A673 (cell line): ENCODE data around the gene OSBPL6.

Experiments
- EZH2 ChIP-seq: fragments of 200-600 bp; sonication (generic); IDR thresholded peaks from 2 replicates; pipeline ENCODE4 v1.6.1; 2017; ENCODE audit warnings: borderline replicate concordance, low read depth, mild to moderate bottlenecking, mixed read lengths, antibody characterized with exemption, low read length; ENCODE audit not compliant: poor library complexity, severe bottlenecking
- TF ChIP-seq, protein P1 (sequence below): fragments of 300-800, 200-600 bp; sonication (generic); conservative IDR thresholded peaks from 2 replicates; pipeline ENCODE4 v1.5.1; 2017; ENCODE audit warnings: low read depth, mild to moderate bottlenecking, antibody characterized with exemption, low read length, moderate library complexity, mixed read lengths

DNA sequence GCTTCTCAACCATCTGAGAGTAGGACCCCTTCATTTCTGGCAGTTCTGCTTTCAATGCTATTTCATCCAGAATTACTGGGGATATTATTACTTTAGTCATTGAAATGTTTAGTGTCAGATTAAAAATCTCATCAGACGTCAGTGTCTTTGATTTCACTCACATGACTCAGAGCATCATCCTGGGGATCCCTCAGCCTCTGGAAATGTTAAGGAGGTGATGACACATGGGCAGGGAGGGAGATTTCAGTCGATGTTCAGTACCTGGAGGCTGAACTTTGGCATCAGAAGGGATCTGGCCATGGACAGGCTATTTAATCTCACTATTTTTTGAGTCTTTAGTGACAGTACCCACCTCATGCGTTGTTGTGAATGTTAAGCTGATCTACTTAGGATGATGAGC, 39.1 kb downstream of the OSBPL6 start:
- TF ChIP-seq, protein P1, sequence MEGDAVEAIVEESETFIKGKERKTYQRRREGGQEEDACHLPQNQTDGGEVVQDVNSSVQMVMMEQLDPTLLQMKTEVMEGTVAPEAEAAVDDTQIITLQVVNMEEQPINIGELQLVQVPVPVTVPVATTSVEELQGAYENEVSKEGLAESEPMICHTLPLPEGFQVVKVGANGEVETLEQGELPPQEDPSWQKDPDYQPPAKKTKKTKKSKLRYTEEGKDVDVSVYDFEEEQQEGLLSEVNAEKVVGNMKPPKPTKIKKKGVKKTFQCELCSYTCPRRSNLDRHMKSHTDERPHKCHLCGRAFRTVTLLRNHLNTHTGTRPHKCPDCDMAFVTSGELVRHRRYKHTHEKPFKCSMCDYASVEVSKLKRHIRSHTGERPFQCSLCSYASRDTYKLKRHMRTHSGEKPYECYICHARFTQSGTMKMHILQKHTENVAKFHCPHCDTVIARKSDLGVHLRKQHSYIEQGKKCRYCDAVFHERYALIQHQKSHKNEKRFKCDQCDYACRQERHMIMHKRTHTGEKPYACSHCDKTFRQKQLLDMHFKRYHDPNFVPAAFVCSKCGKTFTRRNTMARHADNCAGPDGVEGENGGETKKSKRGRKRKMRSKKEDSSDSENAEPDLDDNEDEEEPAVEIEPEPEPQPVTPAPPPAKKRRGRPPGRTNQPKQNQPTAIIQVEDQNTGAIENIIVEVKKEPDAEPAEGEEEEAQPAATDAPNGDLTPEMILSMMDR = no peak
- TF ChIP-seq EZH2 = no peak
